Posterior cingulate gyrus (tissue), 11 donors: ENCODE data around the gene CHRNB2.

Experiments used
- DNase-seq, 10 donors: peaks; one replicate each; pipeline versions ENCODE4 v3.0.0 to v3.0.0-alpha.2; 2020 to 2021; ENCODE audit warnings: mixed read lengths in 3 of 10
- intact Hi-C: fragments of 100-400 bp; cut with DNase I; formaldehyde crosslinking; loops from one replicate; pipeline ENCODE4 v1.15.1; 2023

CHRNB2 gene

DNA sequence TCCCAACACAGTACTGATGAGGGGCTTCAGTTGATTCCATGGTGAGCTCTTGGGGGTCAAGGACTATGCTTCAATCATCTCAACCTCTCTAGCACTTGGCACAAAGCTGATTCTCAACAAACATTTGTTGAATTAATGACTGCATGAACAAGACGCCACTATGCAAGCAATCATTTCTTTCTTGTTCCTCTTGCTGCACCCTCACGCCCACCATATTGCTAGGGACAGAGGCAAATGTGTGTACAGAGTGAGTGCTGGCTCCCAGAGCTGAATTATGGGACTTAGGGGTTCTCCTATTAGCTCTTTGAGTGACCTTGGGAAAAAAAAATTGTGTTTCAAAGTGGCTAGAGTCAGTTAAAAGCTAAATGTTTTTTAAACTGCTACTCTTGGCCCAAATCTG is 38.0 kb downstream of the CHRNB2 start:
- intact Hi-C loops, result loop anchor here (5.0 kb wide), 2 partner anchors 38 to 457 kb away; partner anchors contain the start of genes CHRNB2 and EFNA4
- no peak for DNase-seq

DNA sequence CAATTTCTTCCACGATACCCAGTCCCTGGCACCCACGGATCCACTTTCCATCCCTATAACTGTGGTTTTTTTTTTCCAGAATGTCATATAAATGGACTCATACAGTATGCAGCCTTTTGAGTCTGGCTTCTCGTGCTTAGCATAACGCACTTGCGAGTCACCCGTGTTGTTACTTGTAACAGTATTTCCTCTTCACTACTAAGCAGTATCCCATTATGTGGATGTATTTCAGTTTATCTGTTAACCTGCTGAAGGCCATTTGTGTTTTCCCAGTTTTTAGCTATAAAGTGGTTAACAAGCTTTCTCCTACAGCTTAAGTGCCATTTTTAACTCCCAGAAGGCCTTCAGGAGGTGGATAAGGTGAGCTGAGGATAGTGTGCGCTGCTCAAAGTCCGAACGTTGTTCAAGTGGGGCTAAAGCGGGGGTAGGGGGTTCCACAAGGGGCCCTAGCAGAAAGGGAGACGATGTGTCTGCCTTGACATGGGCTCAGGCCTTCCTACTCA is 39.6 kb downstream of the CHRNB2 start:
- no peak for DNase-seq
- intact Hi-C loops, result loop anchor here (5.0 kb wide), 2 partner anchors 40 to 455 kb away; partner anchors contain the start of genes CHRNB2 and EFNA4

DNA sequence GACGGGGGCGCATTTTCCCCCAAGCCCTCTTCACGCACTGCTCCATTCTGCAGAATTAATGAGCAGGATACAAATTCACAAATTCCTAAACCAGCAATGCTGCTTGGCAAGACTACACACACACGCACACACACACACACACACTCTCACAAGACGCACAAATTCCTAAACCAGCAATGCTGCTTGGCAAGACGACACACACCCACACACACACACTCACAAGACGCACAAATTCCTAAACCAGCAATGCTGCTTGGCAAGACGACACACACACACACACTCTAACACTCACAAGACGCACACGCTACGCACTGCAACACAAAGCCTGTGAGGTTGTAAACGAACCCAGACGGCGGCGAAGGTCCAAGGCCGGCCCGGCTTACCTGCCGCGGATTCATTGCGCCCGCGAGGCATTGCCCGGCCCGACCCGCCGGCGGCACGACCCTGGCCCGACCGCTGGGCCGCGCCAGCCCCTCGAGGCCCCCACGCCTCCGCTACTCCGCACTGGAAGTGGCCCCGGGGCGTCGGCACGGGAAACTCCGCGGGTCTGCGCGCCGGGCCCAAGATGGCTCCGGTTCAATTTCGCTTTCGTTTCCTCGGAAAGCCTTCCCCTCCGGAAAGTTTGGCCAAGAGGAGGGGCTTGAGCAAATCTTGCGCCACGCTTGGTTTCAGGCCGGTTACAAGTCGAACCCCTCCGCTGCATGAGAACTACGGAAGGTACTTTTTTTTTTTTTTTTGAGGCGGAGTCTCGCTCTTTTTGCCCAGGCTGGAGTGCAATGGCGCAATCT is 40.2 kb downstream of the CHRNB2 start, which contains the start of gene ADAR:
Gene ADAR (minus strand): TSS at position 578 of the 788 bp plus-strand sequence. CDS start 180 bp downstream, at position 398.
- peak; percentile 57 to 93 (median 69) for DNase-seq
- intact Hi-C loops, result loop anchor here (5.0 kb wide), 2 partner anchors 41 to 454 kb away; partner anchors contain the start of genes CHRNB2 and EFNA4

GRCh38 chr1:154608397-154609270 is 41.1 kb downstream of the CHRNB2 start:
- DNase-seq, result peak in 9 of 10 donors; percentile 21 to 89 (median 45)
- intact Hi-C loops, result loop anchor here (5.0 kb wide), 2 partner anchors 41 to 454 kb away; partner anchors contain the start of genes CHRNB2 and EFNA4

DNA sequence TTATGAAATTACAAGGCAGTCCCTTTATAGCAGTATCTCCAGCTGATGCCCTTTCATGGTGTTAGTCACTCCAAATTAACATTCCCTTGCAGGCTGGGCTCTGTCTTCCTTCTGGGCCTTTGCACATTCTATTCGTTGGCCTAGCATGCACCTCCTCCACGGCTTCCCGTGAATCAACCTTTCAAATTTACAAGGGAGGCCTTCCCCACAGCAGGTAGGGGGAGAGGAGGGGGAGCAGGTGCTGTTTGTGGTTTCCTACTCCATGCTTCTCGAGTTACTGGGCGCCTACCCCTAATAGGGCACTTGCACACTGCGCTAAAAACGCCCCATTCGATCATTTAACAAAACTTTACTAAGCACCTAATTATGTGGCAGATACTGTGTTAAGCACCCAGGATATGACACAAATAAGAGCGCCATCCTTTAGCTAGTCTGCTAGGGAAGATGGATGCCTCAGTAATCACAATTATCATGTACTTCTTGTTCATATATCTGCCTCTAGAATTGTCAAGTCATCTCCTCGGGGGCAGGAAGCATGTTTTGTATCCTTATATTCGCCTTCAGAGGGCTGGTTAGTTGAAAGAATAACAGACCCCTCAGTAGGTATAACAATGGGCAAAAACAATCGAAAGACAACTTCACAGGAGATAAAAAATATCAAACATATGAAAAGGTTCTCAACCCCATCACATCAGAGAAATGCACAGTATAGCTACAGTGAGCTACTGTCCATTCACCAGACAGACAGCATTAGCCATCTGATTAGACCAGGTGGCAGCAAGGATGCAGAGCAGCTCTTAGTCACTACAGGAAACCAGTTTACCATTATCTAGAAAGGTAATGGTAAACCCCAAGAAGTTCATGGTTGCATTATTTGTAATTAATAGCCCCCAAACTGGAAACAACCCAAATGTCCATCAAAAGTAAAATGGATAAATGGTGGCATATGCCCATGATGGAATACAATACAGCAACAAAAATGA is 42.1 kb downstream of the CHRNB2 start:
- intact Hi-C loops, result loop anchor here (5.0 kb wide), 2 partner anchors 42 to 453 kb away; partner anchors contain the start of genes CHRNB2 and EFNA4

DNA sequence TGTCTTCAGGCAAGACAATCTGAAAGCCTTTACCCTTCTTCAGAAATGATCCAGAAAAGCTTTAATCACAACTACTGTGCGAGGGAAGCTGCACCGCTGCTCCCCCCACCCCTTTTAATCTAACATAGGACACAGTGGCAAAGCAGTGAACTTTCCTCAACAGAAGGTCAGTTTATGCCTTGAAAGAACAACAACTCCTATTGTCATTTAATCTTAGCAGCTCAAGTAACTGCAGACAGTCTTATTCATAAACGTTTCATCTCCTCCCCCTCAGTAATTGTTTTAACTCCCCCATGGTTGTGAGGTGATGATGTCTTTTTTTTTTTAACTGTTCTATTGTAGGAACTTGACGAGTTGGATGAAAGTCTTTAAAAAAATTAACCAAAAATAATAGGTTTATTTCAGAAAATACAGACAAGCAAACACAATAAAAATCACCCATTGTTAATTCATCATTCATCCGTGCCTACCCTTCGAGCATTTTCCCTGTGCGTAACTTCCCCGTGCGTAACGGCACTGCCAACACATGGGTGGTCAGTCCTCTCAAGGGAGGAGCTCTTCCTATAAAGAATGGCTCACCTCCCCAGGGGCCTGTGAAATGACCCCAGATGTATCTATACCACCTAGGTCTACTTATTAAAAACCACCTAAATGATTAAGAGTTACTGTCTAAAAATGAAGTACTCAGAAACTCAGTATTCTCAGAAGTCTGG is 43.7 kb downstream of the CHRNB2 start:
- peak in 1 of 10 donors; percentile 33 for DNase-seq
- intact Hi-C loops, result no loop called here

More for the DNA sequence above, 42.1 kb downstream of the CHRNB2 start:
- no peak for DNase-seq

DNA sequence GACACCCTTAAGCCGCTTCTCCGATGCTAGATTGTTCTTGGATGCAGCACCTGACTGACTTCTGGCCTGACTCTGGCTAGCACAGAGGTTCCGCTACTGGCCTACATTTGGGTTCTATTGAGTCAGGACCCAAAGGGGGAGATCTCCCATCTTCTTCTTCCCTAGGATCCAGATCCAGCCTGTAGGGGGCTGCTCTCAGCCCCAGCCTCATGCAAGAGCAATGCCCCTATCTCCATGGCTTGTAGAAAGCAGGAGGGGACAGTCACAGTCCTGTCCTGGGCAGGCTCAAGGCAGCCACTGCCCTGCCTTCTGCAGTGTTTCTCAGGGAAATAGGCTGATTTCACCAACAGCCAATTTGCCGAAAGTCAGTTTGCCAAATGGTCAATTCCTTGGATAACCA is 46.7 kb downstream of the CHRNB2 start:
- DNase-seq, result no peak
- intact Hi-C loops, result no loop called here

DNA sequence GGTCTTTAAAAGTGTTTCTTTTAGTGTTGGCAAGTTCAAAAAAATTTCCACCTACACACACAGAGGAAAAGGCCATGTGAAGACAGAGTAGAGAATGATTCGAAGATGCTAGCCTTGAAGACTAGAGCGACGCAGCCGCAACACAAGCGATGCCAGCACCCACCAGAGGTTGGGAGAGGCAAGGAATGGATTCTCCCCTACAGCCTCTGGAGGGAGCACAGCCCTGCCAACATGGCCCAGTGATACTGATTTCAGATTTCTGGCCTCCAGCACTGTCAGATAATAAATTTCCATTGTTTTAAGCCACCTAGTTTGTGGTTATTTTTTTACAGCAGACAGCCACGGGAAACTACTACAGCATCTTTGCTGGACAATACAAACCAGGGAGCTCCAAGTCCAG is 47.3 kb downstream of the CHRNB2 start:
- intact Hi-C loops, result no loop called here
- DNase-seq, result no peak

GRCh38 chr1:154615411-154615810 is 47.8 kb downstream of the CHRNB2 start:
- intact Hi-C loops, result no loop called here
- DNase-seq, result no peak

- intact Hi-C loops, result no loop called here
- no peak for DNase-seq
Measured at GRCh38 chr1:154616659-154617345, 49.2 kb downstream of the CHRNB2 start.

DNA sequence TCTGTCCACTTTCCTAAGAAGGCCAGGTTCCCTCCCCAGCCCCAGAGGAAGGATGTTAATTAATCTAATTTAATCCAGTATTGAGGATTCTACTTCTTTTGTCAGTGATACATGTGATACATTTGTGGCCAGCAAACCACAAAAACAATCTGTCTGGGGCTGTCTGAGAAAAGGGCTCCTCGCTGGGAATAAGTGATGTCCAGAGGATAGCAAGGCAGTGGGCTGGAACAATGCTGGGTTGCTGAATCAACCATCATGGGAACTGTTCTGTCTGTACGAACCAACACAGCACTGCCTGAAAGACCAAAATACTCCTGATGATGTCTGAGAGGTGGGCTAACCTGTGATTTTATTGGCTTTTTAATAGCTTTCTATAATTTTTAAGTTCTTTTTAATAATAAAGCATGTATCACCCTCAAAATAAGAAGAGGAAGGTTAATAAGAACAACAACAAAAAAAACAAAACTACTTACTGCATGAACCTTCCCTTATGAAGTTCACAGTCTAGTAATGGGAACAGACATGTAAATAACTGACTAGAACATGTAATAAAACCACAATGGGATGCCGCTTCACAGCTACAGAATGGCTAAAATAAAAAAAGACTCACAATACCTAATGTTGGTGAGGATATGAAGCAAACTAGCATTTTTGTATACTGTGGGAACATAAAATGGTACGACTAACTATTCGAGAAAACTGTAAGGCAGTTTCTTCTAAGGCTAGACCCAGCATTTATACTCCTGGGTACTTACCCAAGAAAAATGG is 51.8 kb downstream of the CHRNB2 start:
- intact Hi-C loops, result no loop called here
- DNase-seq, result no peak

- intact Hi-C loops, result no loop called here
- no peak for DNase-seq
Measured at GRCh38 chr1:154620751-154621150, 53.2 kb downstream of the CHRNB2 start.

DNA sequence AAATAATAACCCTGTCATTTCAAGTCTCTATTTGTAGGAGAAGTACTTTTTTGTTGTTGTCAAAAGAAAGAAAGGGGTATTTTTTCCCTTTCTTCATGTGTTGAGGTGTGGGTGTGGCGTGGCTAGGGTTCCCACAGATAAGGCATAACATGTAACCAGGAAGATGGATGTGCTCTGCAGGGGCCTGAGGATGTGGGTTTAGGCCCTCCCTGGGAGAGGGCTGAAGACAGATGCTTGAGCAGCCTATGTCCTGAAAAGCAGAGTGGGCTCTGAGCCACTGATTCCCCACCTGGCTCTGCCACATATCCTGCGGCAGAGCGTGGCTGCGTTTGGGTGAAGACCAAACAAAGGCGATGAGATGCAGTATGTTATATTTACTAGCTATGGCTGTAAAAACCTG is 54.3 kb downstream of the CHRNB2 start:
- no peak for DNase-seq

GRCh38 chr1:154622503-154623039 is 55.0 kb downstream of the CHRNB2 start:
- no peak for DNase-seq
- intact Hi-C loops, result no loop called here

More for the DNA sequence above, 54.3 kb downstream of the CHRNB2 start:
- intact Hi-C loops, result no loop called here

DNA sequence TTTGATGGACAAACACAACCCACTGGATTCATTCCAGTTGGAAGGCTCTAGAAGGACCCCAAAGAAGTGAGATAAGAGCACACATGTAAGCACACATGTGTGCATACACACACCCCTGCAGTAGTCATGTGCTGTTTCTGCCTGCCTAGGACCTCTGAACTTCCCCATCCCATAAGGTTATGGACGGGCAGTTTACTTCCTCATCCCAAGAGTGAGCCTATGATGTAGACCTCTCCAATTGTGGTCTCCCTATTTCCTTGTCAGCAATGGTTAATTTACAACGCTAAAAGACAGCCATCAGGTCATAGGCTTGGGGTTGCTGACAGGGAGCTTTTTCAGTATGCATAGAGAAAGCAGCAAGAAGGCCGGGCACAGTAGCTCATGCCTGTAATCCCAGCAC is 55.8 kb downstream of the CHRNB2 start:
- DNase-seq, result no peak

GRCh38 chr1:154624746-154625643 is 57.4 kb downstream of the CHRNB2 start:
- no peak for DNase-seq
- intact Hi-C loops, result no loop called here

More for the DNA sequence above, 55.8 kb downstream of the CHRNB2 start:
- intact Hi-C loops, result no loop called here
